SK-N-DZ (cell line): Measurements from ENCODE around the gene PTPMT1.
A peak's percentile ranks its signal among the peaks of the same experiment; 100 is the strongest.
"Not testable (repeated sequence)": the region's sequence is repeated elsewhere in the genome, so short reads cannot be mapped to it uniquely, and the experiment has no call there.

Source experiments
- DNase-seq: peaks from one replicate; pipeline ENCODE4 v3.0.0-alpha.2; 2015; ENCODE audit warnings: low spot score

Gene PTPMT1

GRCh38 chr11:47546274-47546673, 19.1 kb upstream of the PTPMT1 start:
- DNase-seq, result not testable (repeated sequence)

- DNase-seq, result no peak
These were observed 14.9 kb upstream of the PTPMT1 start for GRCh38 chr11:47550288-47551047.

GRCh38 chr11:47551086-47551485, 14.3 kb upstream of the PTPMT1 start:
- peak; percentile 29 for DNase-seq

- peak; percentile 30 for DNase-seq
These were observed 13.3 kb upstream of the PTPMT1 start for GRCh38 chr11:47552056-47552565.

GRCh38 chr11:47552566-47553405, 12.6 kb upstream of the PTPMT1 start, which contains the start of gene CELF1:
Gene CELF1 (minus strand): TSS chr11:47553132. CDS start chr11:47499523, 53,609 bp downstream.
- peak; percentile 92 for DNase-seq

- DNase-seq, result no peak
These were observed 12.0 kb upstream of the PTPMT1 start for GRCh38 chr11:47553406-47553743.

- not testable (repeated sequence) for DNase-seq
These were observed 8.4 kb upstream of the PTPMT1 start for GRCh38 chr11:47557004-47557403.

GRCh38 chr11:47558695-47559094, 6.7 kb upstream of the PTPMT1 start:
- DNase-seq, result no peak

- no peak for DNase-seq
These were observed 5.0 kb upstream of the PTPMT1 start for GRCh38 chr11:47560426-47560825.

GRCh38 chr11:47562393-47562792, 3.0 kb upstream of the PTPMT1 start:
- DNase-seq, result not testable (repeated sequence)

- DNase-seq, result not testable (repeated sequence)
These were observed 1.0 kb upstream of the PTPMT1 start for GRCh38 chr11:47564366-47564765.

GRCh38 chr11:47564933-47565339, 463 bp upstream of the PTPMT1 start:
- DNase-seq, result no peak

- DNase-seq, result no peak
These were observed 825 bp downstream of the PTPMT1 start for GRCh38 chr11:47566149-47566698.

- DNase-seq, result no peak
These were observed 4.2 kb downstream of the PTPMT1 start for GRCh38 chr11:47569646-47570045.

- no peak for DNase-seq
These were observed 5.4 kb downstream of the PTPMT1 start for GRCh38 chr11:47570651-47571356.

- no peak for DNase-seq
These were observed 5.9 kb downstream of the PTPMT1 start for GRCh38 chr11:47571357-47571729.

GRCh38 chr11:47571895-47572294, 6.5 kb downstream of the PTPMT1 start:
- DNase-seq, result no peak

- no peak for DNase-seq
These were observed 7.4 kb downstream of the PTPMT1 start for GRCh38 chr11:47572715-47573255.

- no peak for DNase-seq
These were observed 7.9 kb downstream of the PTPMT1 start for GRCh38 chr11:47573321-47573720.

GRCh38 chr11:47577460-47578041, 12.2 kb downstream of the PTPMT1 start:
- no peak for DNase-seq
